ENCODE results near the gene PDE4B. TPM values are rescaled to one million over a fixed set of nuclear protein-coding genes. Genes with fewer than 3 reads are reported as not detected.

The PDE4B gene
- total and polyA plus RNA-seq, 9 of the 15 experiments (the other 6 are each of a cell fraction or from before 2014, with no cell fraction given): 0.09 TPM; not detected in 8

- no peaks in the 10 kb centered on the region; a peak in 1 of 5 replicates for H3K27me3 ChIP-seq (ENCODE audit: control insufficient read depth in 2 of 2, insufficient read depth in 2 of 2, low read length in 2 of 2)
- no peak overlapping the region for H2AFZ ChIP-seq (ENCODE audit: low read depth, low read length)
- H3K9me3 ChIP-seq (replicated peaks; ENCODE audit: control insufficient read depth, insufficient read depth, low read depth, low read length): no peaks in the 10 kb centered on the region
- H3K36me3 ChIP-seq (ENCODE audit: control insufficient read depth, insufficient read depth, low read length): no peaks in the 10 kb centered on the region
- H3K4me1 ChIP-seq (replicated peaks in 1 of 2; ENCODE audit: control insufficient read depth in 2 of 2, insufficient read depth in 2 of 2, low read length in 2 of 2): no peaks in the 10 kb centered on the region
- ChIA-PET CTCF (ENCODE audit: low intra/inter-chr PET ratio) (no interaction called here), POLR2A (no interaction called here)
- FAIRE-seq (no peak), DNase-seq (ENCODE audit: extremely low read depth in 1 of 4, low spot score in 3 of 4) (no peak), ATAC-seq (no peak)
- H3K4me2 ChIP-seq (ENCODE audit: insufficient read depth, low read length): no peak overlapping the region
- WGBS (ENCODE audit: insufficient coverage, low coverage, missing lambda C conversion rate): 0% methylated on average over 6 of the region's 6 CpGs
- H4K20me1 ChIP-seq (replicated peaks; ENCODE audit: control insufficient read depth, insufficient read depth, low read length): no peaks in the 10 kb centered on the region
- BruUV-seq (replicated peaks): no TSS peak
- TF ChIP-seq ZFP30 (CRISPR knock-in tag; IDR thresholded peaks at IDR 0.05; ENCODE audit: borderline replicate concordance) (no peak), ZNF239 (CRISPR knock-in tag; IDR thresholded peaks at IDR 0.05) (no peak), ZNF695 (CRISPR knock-in tag; IDR thresholded peaks at IDR 0.05) (no peak), ZNF3 (CRISPR knock-in tag; IDR thresholded peaks at IDR 0.05) (no peak), TRIM24 (IDR thresholded peaks at IDR 0.05) (no peak)
- intact Hi-C loops (cut with micrococcal nuclease) (no loop called here), in situ Hi-C loops (cut with MboI) (no loop called here)
- no peak overlapping the region for H3K9ac ChIP-seq (ENCODE audit: insufficient read depth in 1 of 2, low read depth in 2 of 2, low read length in 2 of 2)
- no peaks in the 10 kb centered on the region for H3K79me2 ChIP-seq (ENCODE audit: control insufficient read depth, insufficient read depth, low read length)
- no peak overlapping the region for H3K4me3 ChIP-seq
- H3K9me1 ChIP-seq (ENCODE audit: control insufficient read depth, insufficient read depth, low read length): no peaks in the 10 kb centered on the region
- no peak overlapping the region for H3K27ac ChIP-seq (ENCODE audit: extremely low read depth, low read depth, low read length)
These were observed 518.9 kb downstream of the PDE4B start for GRCh38 chr1:66311628-66312027.

GRCh38 chr1:66312271-66312990 lies 519.7 kb downstream of the PDE4B start:
- Histone ChIP-seq H2AFZ (ENCODE audit: low read depth, low read length) (no peak overlapping the region), H3K4me3 (no peak overlapping the region), H3K36me3 (ENCODE audit: control insufficient read depth, insufficient read depth, low read length) (no peaks in the 10 kb centered on the region), H3K79me2 (ENCODE audit: control insufficient read depth, insufficient read depth, low read length) (no peaks in the 10 kb centered on the region), H3K4me2 (ENCODE audit: insufficient read depth, low read length) (no peak overlapping the region), H3K4me1 (replicated peaks in 1 of 2; ENCODE audit: control insufficient read depth in 2 of 2, insufficient read depth in 2 of 2, low read length in 2 of 2) (no peaks in the 10 kb centered on the region), H4K20me1 (replicated peaks; ENCODE audit: control insufficient read depth, insufficient read depth, low read length) (no peaks in the 10 kb centered on the region), H3K9me1 (ENCODE audit: control insufficient read depth, insufficient read depth, low read length) (no peaks in the 10 kb centered on the region), H3K9ac (ENCODE audit: insufficient read depth in 1 of 2, low read depth in 2 of 2, low read length in 2 of 2) (no peak overlapping the region), H3K27me3 (ENCODE audit: control insufficient read depth in 2 of 2, insufficient read depth in 2 of 2, low read length in 2 of 2) (no peaks in the 10 kb centered on the region; a peak in 1 of 5 replicates), H3K27ac (ENCODE audit: extremely low read depth, low read depth, low read length) (no peak overlapping the region), H3K9me3 (replicated peaks; ENCODE audit: control insufficient read depth, insufficient read depth, low read depth, low read length) (no peaks in the 10 kb centered on the region)
- in situ Hi-C loops (cut with MboI): no loop called here
- no peak for FAIRE-seq
- no peak for ATAC-seq
- intact Hi-C loops (cut with micrococcal nuclease): no loop called here
- BruUV-seq (replicated peaks): no TSS peak
- WGBS (ENCODE audit: insufficient coverage, low coverage, missing lambda C conversion rate): 1% methylated on average over 4 of the region's 4 CpGs
- POLR2A ChIA-PET: no interaction called here
- CTCF ChIA-PET (ENCODE audit: low intra/inter-chr PET ratio): no interaction called here
- no peak for DNase-seq (ENCODE audit: extremely low read depth in 1 of 4, low spot score in 3 of 4)
- TF ChIP-seq ZBTB1 (CRISPR knock-in tag; IDR thresholded peaks at IDR 0.05; ENCODE audit: borderline replicate concordance, low read depth) (no peak), ZFP36 (IDR thresholded peaks at IDR 0.05; ENCODE audit: low read depth, low read length, partially characterized antibody) (no peak), ZNF324 (CRISPR knock-in tag; IDR thresholded peaks at IDR 0.05) (no peak), POLR2AphosphoS2 (IDR thresholded peaks at IDR 0.05; ENCODE audit: low read length) (no peak), ETS2 (tag; IDR thresholded peaks at IDR 0.05; ENCODE audit: borderline replicate concordance, poor library complexity, severe bottlenecking) (no peak), ZNF79 (CRISPR knock-in tag; IDR thresholded peaks at IDR 0.05; ENCODE audit: low read depth) (no peak), CHAMP1 (IDR thresholded peaks at IDR 0.05) (no peak), MCM5 (IDR thresholded peaks at IDR 0.05; ENCODE audit: low read depth) (no peak), ZFX (CRISPR knock-in tag; IDR thresholded peaks at IDR 0.05) (no peak), FOXA1 (IDR thresholded peaks at IDR 0.05; ENCODE audit: borderline replicate concordance) (no peak)
